GM20000 (cell line): ENCODE measurements around the gene CNN2.
"Not testable (repeated sequence)": the region's sequence is repeated elsewhere in the genome, so short reads cannot be mapped to it uniquely, and the experiment has no call there.

Source experiments
- DNase-seq: peaks from one replicate; pipeline ENCODE4 v3.0.0; 2012; ENCODE audit warnings: low spot score
- TF ChIP-seq, protein P1 (sequence below): IDR thresholded peaks from 2 replicates; pipeline ENCODE4 v1.5.1; 2012; ENCODE audit warnings: mild to moderate bottlenecking, control low read depth; ENCODE audit errors: extremely low read depth, missing control alignments

The CNN2 gene

DNA sequence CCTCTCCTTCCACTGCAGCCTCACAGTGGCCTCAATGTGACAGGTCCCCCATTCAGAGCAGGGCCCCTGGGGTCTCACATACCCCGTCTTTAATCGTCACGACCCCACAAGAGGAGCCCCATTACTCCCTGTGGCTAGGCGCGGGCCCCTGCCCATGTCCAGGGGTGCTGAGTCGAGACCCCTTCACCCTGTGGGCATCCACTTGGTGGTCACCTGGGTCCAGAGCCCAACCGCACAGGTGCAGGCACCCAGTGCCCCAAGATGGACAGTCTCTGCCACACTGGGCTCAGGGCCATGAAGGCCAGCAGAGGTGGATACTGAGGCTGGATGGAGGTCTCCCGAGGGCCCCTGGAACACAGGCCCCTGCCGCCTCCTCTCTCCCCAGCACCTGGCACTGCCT is 8.5 kb upstream of the CNN2 start:
- TF ChIP-seq, protein P1, sequence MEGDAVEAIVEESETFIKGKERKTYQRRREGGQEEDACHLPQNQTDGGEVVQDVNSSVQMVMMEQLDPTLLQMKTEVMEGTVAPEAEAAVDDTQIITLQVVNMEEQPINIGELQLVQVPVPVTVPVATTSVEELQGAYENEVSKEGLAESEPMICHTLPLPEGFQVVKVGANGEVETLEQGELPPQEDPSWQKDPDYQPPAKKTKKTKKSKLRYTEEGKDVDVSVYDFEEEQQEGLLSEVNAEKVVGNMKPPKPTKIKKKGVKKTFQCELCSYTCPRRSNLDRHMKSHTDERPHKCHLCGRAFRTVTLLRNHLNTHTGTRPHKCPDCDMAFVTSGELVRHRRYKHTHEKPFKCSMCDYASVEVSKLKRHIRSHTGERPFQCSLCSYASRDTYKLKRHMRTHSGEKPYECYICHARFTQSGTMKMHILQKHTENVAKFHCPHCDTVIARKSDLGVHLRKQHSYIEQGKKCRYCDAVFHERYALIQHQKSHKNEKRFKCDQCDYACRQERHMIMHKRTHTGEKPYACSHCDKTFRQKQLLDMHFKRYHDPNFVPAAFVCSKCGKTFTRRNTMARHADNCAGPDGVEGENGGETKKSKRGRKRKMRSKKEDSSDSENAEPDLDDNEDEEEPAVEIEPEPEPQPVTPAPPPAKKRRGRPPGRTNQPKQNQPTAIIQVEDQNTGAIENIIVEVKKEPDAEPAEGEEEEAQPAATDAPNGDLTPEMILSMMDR = no peak

DNA sequence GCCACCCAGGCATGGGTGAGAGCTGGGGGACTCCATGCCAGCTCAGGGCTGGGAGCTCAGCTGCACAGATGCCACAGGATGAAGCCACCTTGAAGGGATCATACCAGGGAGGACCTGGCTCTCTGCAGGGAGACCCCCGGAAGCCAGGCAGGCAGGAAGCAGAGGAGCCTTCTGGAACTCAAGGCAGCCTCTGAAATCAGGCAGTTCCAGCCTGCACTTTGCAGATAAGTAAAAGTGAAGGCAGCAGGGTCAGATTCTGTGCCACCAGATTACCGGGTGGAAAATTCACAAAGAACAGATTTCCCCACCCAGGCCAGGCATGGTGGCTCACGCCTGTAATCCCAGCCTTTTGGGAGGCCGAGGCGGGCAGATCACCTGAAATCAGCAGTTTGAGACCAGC is 8.0 kb upstream of the CNN2 start:
- TF ChIP-seq, protein P1 = no peak
- no peak for DNase-seq

More for the DNA sequence above, 8.5 kb upstream of the CNN2 start:
- no peak for DNase-seq

DNA sequence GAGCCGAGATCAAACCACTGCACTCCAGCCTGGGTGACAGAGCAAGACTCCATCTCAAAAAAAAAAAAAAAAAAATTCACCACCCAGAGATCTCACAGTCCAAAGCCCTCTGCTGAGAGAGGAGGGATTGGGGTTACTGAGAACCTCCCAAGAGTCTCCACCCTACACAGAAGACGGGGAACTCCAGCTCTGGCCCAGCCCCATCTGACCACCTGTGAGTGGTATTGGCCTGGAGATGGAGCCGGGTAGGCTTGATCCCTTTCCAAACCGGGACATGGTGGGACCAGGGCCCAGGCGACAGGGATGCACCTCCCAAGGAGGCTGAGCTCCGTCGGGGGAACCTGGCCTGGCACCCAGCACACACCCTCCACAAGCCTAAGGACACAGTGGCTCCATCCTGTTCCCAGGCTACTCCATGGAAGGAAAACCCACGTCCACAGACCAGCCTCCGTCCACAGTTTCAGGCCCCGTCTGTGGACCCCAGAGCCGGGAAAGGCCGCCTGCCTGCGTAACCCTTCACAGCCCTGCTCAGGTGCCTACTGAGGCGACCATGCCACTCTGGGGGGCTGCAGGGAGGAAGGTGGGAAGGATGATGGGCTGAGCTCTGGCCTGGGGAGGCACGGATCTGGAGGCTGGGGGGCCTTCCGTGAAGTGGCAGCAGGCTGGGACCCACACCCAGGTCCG is 7.3 kb upstream of the CNN2 start:
- TF ChIP-seq, protein P1 = no peak
- no peak for DNase-seq

DNA sequence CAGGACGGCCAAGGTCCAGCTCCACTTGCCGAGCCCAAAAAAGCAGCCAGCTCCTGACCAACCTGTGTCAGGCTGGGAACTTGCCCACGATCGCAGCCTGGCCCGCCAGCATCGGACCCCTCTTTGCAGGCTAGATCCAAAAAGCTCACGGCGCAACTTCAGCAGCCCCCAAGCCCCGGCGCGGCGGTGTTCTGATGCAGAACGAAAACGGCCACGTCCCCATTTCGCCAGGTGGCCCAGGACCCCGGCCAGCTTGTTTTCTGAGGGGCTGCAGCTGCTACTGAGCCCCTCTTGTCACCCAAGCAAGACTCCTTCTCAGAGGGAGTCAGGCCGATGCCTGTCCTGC is 6.8 kb upstream of the CNN2 start:
- no peak for DNase-seq
- TF ChIP-seq, protein P1 = no peak

DNA sequence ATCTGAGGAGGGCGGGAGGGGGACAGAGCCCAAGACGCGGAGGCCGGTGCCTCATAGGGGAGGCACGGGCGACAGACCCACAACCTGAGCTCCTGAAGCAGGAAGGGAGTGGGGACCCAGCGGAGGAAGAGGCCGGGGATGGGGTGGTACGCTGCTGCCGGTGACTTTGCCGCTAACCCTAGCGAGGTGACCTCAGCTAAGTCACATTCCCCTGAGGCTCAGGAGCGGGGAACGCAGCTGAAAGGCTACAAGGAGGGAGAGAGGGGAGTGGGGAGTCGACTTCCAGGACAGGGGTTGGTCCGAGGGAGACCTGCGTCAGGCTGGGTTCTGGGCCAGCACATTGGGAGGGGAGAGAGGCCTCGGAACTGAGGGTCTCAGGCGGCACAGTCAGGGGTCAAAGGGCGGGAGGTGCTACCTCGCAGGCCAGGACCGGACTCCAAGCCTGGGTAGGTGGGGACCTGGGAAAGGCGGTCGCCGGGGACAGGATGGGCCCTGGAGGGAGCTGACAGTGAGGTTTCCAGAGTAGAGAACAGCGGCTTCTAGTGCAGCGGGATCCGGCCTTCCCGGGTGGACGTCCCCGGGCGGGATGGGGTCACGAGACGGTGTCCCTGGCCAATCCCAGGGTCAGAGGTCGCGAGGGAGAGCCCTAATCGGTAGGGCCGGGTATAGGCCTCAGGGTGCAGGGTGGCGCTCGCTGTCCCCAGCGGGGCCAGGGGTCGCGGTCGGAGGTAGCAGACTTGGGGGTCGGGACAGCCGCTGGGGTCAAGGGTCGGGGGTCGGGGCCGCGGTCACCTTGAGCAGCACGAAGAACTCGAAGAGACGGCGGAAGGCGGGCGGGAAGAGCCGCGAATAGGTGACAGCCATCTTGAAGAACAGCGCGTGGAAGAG is 6.2 kb upstream of the CNN2 start:
- DNase-seq = no peak
- TF ChIP-seq, protein P1 = no peak

DNA sequence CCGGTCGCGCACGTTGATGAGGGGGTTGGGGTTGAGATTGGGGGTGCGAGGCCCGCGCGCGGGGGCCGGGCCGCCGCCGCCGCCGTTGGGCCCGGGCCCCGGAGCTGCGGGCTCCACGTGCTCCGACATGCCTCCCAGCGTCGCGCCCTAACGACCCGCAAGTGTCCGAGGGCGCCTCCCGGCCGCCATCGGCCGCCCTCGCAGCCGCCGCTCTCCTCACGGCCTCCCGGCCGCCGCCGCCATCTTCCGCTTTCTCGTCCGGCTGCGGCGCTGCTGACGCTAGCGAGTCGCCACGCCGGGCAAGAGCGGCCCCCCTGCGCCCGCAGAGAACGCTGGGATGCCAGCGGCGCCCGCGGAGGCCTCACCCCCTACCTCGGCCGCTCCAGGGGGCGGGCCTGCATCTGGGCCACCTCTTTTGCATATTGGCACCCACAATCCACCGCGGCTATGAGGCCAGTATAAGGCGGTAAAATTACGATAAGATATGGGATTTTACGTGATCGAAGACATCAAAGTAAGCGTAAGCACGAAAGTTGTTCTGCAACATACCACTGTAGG is 5.5 kb upstream of the CNN2 start, which contains the start of gene TMEM259:
TSS of gene TMEM259 (minus strand) at position 256 of the 558 bp plus-strand sequence. CDS start at position 129, 127 bp downstream.
- peak; percentile 100 for DNase-seq
- TF ChIP-seq, protein P1 = no peak

DNA sequence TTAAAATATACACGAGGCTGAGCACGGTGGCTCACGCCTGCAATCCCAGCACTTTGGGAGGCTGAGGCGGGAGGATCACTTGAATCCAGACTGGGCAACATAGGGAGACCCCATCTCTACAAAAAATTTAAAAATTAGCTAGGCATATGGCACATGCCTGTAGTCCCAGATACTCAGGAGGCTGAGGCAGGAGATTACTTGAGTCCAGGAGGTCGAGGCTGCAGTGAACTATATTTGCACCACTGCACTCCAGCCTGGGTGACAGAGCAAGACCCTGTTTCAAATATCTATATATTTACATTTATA is 2.6 kb upstream of the CNN2 start:
- not testable (repeated sequence) for DNase-seq

DNA sequence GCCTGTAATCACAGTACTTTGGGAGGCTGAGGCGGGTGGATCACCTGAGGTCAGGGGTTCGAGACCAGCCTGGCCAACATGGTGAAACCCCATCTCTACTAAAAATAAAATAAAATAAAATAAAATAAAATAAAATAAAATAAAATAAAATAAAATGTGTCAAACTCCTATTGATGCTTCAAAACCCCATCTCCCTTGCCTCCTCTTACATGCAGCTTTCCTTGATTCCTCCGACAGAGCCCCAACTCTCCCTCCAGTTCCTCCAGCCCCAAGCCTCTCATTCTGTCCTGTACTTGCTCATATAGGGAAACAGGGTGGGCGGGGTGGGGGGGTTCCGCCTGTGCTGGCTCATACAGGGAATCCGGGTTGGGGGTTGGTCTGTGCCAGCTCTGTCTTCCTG is 1.3 kb upstream of the CNN2 start:
- DNase-seq = not testable (repeated sequence)
